A549 (cell line): ENCODE measurements around the gene MAP7D3. TPM values are rescaled to one million over a fixed set of nuclear protein-coding genes. Genes with fewer than 3 reads are reported as not detected.

Source experiments
- ATAC-seq, 2 experiments: fragments of 200-7000 bp in 1 of 2; fragments of >200 bp in 1 of 2; cut with Nextera tagmentation in 1 of 2; cut with Tn5 transposase in 1 of 2; 3 replicates each; pipeline versions ENCODE4 v1.8.0 to v1.9.1; 2018 to 2020; ENCODE audit warnings: mild to moderate bottlenecking in 1 of 2, moderate library complexity in 1 of 2
- CTCF ChIA-PET: fragments of 300-600 bp; sonication (Branson Sonifier 250); formaldehyde crosslinking; extraction: SDS; loops from one replicate; lab custom pipeline; 2021; ENCODE audit warnings: antibody characterized with exemption, inconsistent platforms; lab: Yijun Ruan, JAX
- POLR2A ChIA-PET: fragments of 350-600 bp; formaldehyde crosslinking; extraction: SDS; loops from one replicate; lab custom pipeline; 2021; ENCODE audit warnings: antibody characterized with exemption, inconsistent platforms; lab: Yijun Ruan, JAX
- DNase-seq, 2 experiments: peaks; one replicate each; pipeline versions ENCODE4 v3.0.0 to v3.0.0-alpha.2; 2011 to 2016; ENCODE audit warnings: low read depth in 1 of 2, low spot score in 1 of 2
- FAIRE-seq: peaks from 2 replicates; lab custom pipeline; 2011; peaks lifted over from hg19 to GRCh38; lab: Jason Lieb, UNC
- H3K27ac ChIP-seq, 2 experiments: fragments of >200 bp; sonication (Bioruptor Twin); formaldehyde crosslinking; 3 replicates each; pipeline ENCODE4 v1.5.1; 2016 to 2017
- H3K4me1 ChIP-seq: fragments of >200 bp; sonication (Bioruptor Twin); formaldehyde crosslinking; 3 replicates; pipeline ENCODE4 v1.6.1; 2016
- H3K4me2 ChIP-seq: fragments of >200 bp; sonication (Bioruptor Twin); formaldehyde crosslinking; 3 replicates; pipeline ENCODE4 v1.6.1; 2016
- H3K4me3 ChIP-seq: fragments of >200 bp; sonication (Bioruptor Twin); formaldehyde crosslinking; 3 replicates; pipeline ENCODE4 v1.5.1; 2016
- H3K9me3 ChIP-seq: fragments of >200 bp; sonication (Bioruptor Twin); formaldehyde crosslinking; 3 replicates; pipeline ENCODE4 v1.6.1; 2016
- BHLHE40 ChIP-seq: IDR thresholded peaks from 2 replicates; pipeline ENCODE4 v1.6.1; 2012; ENCODE audit warnings: low read depth, low read length, inconsistent platforms
- CBX2 ChIP-seq: fragments of 200-600 bp; sonication (generic); IDR thresholded peaks from 2 replicates; pipeline ENCODE4 v1.6.1; 2016; ENCODE audit warnings: low read depth, mild to moderate bottlenecking, borderline replicate concordance
- CHD2 ChIP-seq: fragments of 150-350 bp; IDR thresholded peaks from 2 replicates; pipeline ENCODE4 v1.6.1; 2014; ENCODE audit warnings: low read length; ENCODE audit not compliant: partially characterized antibody
- CHD4 ChIP-seq: fragments of 200-600 bp; sonication (generic); IDR thresholded peaks from 2 replicates; pipeline ENCODE4 v1.6.1; 2016; ENCODE audit warnings: antibody characterized with exemption, mild to moderate bottlenecking, borderline replicate concordance
- EP300 ChIP-seq, 2 experiments: fragments of >200 bp; sonication (Bioruptor Twin); formaldehyde crosslinking; IDR thresholded peaks; 2 replicates in 1 of 2; 3 replicates in 1 of 2; pipeline ENCODE4 v1.6.1; 2016 to 2017
- ESRRA ChIP-seq: fragments of 150-350 bp; IDR thresholded peaks from 2 replicates; pipeline ENCODE4 v1.6.1; 2014; ENCODE audit warnings: mild to moderate bottlenecking, low read length, borderline replicate concordance
- FOXS1 ChIP-seq: fragments of 250-450 bp; sonication (Bioruptor Pico); IDR thresholded peaks from 2 replicates; pipeline ENCODE4 v1.5.0; 2020; ENCODE audit warnings: mild to moderate bottlenecking, moderate library complexity
- GATA3 ChIP-seq: IDR thresholded peaks from 2 replicates; pipeline ENCODE4 v1.6.1; 2012; ENCODE audit warnings: borderline replicate concordance
- HDAC2 ChIP-seq: fragments of 200-600 bp; sonication (generic); IDR thresholded peaks from 2 replicates; pipeline ENCODE4 v1.6.1; 2016
- HOXA7 ChIP-seq: fragments of 250-450 bp; sonication (Bioruptor Pico); IDR thresholded peaks from 2 replicates; pipeline ENCODE4 v1.5.0; 2020; ENCODE audit warnings: mild to moderate bottlenecking, moderate library complexity
- HOXB13 ChIP-seq: fragments of 250-450 bp; sonication (Bioruptor Pico); IDR thresholded peaks from 2 replicates; pipeline ENCODE4 v1.5.0; 2020; ENCODE audit warnings: low read depth, mild to moderate bottlenecking, moderate library complexity
- JUN ChIP-seq, 2 experiments: fragments of >200 bp; sonication (Bioruptor Twin); formaldehyde crosslinking; IDR thresholded peaks; 2 replicates in 1 of 2; 3 replicates in 1 of 2; pipeline ENCODE4 v1.6.1; 2016 to 2017
- JUNB ChIP-seq: fragments of >200 bp; sonication (Bioruptor Twin); formaldehyde crosslinking; IDR thresholded peaks from 2 replicates; pipeline ENCODE4 v1.6.1; 2016
- KDM1A ChIP-seq: fragments of 200-600 bp; sonication (generic); IDR thresholded peaks from 2 replicates; pipeline ENCODE4 v1.6.1; 2016; ENCODE audit warnings: low read depth, mild to moderate bottlenecking
- KDM5A ChIP-seq: fragments of 200-600 bp; sonication (generic); IDR thresholded peaks from 2 replicates; pipeline ENCODE4 v1.6.1; 2016; ENCODE audit warnings: antibody characterized with exemption, mild to moderate bottlenecking
- MAZ ChIP-seq: fragments of 150-350 bp; IDR thresholded peaks from 2 replicates; pipeline ENCODE4 v1.6.1; 2014; ENCODE audit warnings: antibody characterized with exemption, low read depth, low read length, borderline replicate concordance
- NPAS2 ChIP-seq: fragments of 250-450 bp; sonication (Bioruptor Pico); IDR thresholded peaks from 2 replicates; pipeline ENCODE4 v1.8.0; 2022; ENCODE audit warnings: mild to moderate bottlenecking, moderate library complexity, borderline replicate concordance
- NR3C1 ChIP-seq: fragments of >200 bp; sonication (Bioruptor Twin); formaldehyde crosslinking; IDR thresholded peaks from 3 replicates; pipeline ENCODE4 v1.6.1; 2017
- PHF8 ChIP-seq: fragments of 200-600 bp; sonication (generic); IDR thresholded peaks from 2 replicates; pipeline ENCODE4 v1.6.1; 2016; ENCODE audit warnings: low read depth, mild to moderate bottlenecking, antibody characterized with exemption, moderate library complexity, borderline replicate concordance
- POLR2AphosphoS2 ChIP-seq: conservative IDR thresholded peaks from 2 replicates; pipeline ENCODE4 v1.6.1; 2012; ENCODE audit warnings: low read length, improper control_type of control experiment, inconsistent platforms
- RARB ChIP-seq: fragments of 250-450 bp; sonication (Bioruptor Pico); IDR thresholded peaks from 2 replicates; pipeline ENCODE4 v1.8.0; 2021; ENCODE audit warnings: mild to moderate bottlenecking, moderate library complexity
- RNF2 ChIP-seq: fragments of 200-600 bp; sonication (generic); IDR thresholded peaks from 2 replicates; pipeline ENCODE4 v1.6.1; 2016; ENCODE audit warnings: low read depth, mild to moderate bottlenecking, antibody characterized with exemption, moderate library complexity, borderline replicate concordance
- SREBF2 ChIP-seq: fragments of 450-650 bp; IDR thresholded peaks from 2 replicates; pipeline ENCODE4 v1.6.1; 2014; ENCODE audit warnings: mild to moderate bottlenecking, moderate library complexity
- ZC3H11A ChIP-seq: fragments of 450-650 bp; IDR thresholded peaks from 2 replicates; pipeline ENCODE4 v1.6.1; 2014; ENCODE audit warnings: antibody characterized with exemption, mild to moderate bottlenecking
- ZFP36 ChIP-seq: fragments of 450-650 bp; IDR thresholded peaks from 2 replicates; pipeline ENCODE4 v1.6.1; 2014; ENCODE audit warnings: borderline replicate concordance; ENCODE audit not compliant: partially characterized antibody
- ZNF302 ChIP-seq: fragments of 250-450 bp; sonication (Bioruptor Pico); IDR thresholded peaks from 2 replicates; pipeline ENCODE4 v1.9.0; 2021; ENCODE audit warnings: inconsistent platforms, mild to moderate bottlenecking, moderate library complexity
- WGBS: methylation state at CpG from one replicate; pipeline ENCODE4 v1.1.6; 2017; ENCODE audit errors: missing lambda C conversion rate; 5-methylcytosine and 5-hydroxymethylcytosine counted together
- polyA plus RNA-seq, 4 experiments: library from polyadenylated mRNA; depleted of rRNA in 3 of 4; stranded (reverse); fragments of >200 nt; fragmentation: RNase III in 1 of 4; extraction: RNeasy Plus Mini Kit Qiagen cat#74134 plus additional on column Dnase treatment in 1 of 4; gene quantifications; 2 replicates in 3 of 4; 3 replicates in 1 of 4; pipeline ENCODE4 v1.2.3, GENCODE V29; 2011 to 2017
- TF ChIP-seq, protein P1 (sequence below): fragments of 250-450 bp; sonication (Bioruptor Pico); IDR thresholded peaks from 2 replicates; pipeline ENCODE4 v1.5.0; 2021; ENCODE audit warnings: mild to moderate bottlenecking, moderate library complexity, borderline replicate concordance
- TF ChIP-seq, protein P2 (sequence below): fragments of >200 bp; sonication (Bioruptor Twin); formaldehyde crosslinking; IDR thresholded peaks from 2 replicates; pipeline ENCODE4 v1.6.1; 2016
- TF ChIP-seq, protein P3 (sequence below): fragments of 450-650 bp; IDR thresholded peaks from 2 replicates; pipeline ENCODE4 v1.6.1; 2014; ENCODE audit warnings: antibody characterized with exemption

The MAP7D3 gene
- polyA plus RNA-seq, 2 of the 4 experiments (the other 2 are of a cell fraction) = 9.9 to 13.1 TPM

DNA sequence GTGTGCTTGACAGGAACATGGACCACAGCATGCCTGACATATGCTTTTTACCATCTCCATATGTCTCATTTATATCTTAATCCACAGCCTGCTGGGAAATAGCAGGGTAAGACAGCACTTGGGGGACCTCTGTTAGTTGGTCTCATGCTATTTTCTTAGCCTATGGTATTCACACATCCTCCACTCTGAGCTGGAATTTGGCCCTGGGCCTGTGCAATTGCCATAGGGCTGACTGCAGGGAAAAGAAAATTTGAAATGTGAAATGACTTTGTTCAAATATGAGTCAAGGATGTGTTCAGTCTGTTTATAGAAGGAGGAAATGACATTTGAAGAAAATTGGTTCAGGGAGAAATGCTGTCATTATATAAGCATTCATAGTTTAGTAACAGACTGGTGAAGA lies 9.6 kb upstream of the MAP7D3 start:
- TF ChIP-seq ZFP36 = no peak
- no peak for TF ChIP-seq CHD2
- no peak for TF ChIP-seq GATA3
- no peak for TF ChIP-seq ZC3H11A
- no peak for TF ChIP-seq CBX2
- no peak for TF ChIP-seq NPAS2
- H3K4me2 ChIP-seq = peak overlapping the region; percentile 32; the same call in 1 of the 3 replicates
- H3K4me3 ChIP-seq = no peak overlapping the region
- POLR2A ChIA-PET = no interaction called here
- peaks cover 12% of the 10 kb centered on the region for H3K4me1 ChIP-seq
- CTCF ChIA-PET = interaction anchor here (0.5 to 1.2 kb wide), 2 partner anchors 8 to 231 kb away, joined by 3 to 4 read pairs; no protein-coding TSS in a partner anchor
- H3K9me3 ChIP-seq = no peaks in the 10 kb centered on the region
- DNase-seq = peak in 1 of 2 experiments; percentile 6
- no peak for FAIRE-seq
- no peak overlapping the region for H3K27ac ChIP-seq
- peak; percentile 39 to 55; a peak in 4 of 6 replicates for ATAC-seq

DNA sequence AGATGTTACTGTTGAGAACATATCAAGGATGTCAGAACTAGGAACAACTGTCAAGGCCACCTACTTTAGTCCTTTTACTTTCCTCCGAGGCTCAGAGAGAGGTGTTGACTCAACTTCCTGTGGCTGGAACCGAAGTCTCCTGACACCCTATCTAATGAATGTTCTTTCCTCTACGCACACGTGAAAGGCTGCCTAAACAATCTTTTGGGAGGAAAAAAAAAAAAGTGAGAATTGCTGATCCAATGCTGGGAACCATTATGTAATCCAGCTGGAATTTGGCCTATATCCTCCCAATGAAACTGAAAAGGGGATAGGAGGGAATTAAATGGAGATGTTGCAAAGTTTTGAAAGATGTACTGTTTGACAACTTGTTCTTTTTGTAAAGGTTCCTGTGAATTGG lies 8.3 kb upstream of the MAP7D3 start:
- DNase-seq (no peak), ATAC-seq (no peak), FAIRE-seq (no peak)
- Histone ChIP-seq H3K9me3 (no peaks in the 10 kb centered on the region), H3K27ac (no peak overlapping the region), H3K4me3 (no peak overlapping the region), H3K4me1 (peaks cover 12% of the 10 kb centered on the region), H3K4me2 (no peak overlapping the region)
- 65% methylated on average over 4 of the region's 4 CpGs for WGBS
- ChIA-PET POLR2A (no interaction called here), CTCF (interaction anchor here (0.6 to 1.5 kb wide), 3 partner anchors 9 to 520 kb away, joined by 4 to 6 read pairs (median 4); no protein-coding TSS in a partner anchor)
- TF ChIP-seq BHLHE40 (no peak), EP300 (IDR thresholded peaks at IDR 0.05) (no peak), CHD4 (no peak), SREBF2 (no peak), PHF8 (no peak), HOXB13 (CRISPR knock-in tag) (no peak), ZNF302 (no peak)
- TF ChIP-seq, protein P1, sequence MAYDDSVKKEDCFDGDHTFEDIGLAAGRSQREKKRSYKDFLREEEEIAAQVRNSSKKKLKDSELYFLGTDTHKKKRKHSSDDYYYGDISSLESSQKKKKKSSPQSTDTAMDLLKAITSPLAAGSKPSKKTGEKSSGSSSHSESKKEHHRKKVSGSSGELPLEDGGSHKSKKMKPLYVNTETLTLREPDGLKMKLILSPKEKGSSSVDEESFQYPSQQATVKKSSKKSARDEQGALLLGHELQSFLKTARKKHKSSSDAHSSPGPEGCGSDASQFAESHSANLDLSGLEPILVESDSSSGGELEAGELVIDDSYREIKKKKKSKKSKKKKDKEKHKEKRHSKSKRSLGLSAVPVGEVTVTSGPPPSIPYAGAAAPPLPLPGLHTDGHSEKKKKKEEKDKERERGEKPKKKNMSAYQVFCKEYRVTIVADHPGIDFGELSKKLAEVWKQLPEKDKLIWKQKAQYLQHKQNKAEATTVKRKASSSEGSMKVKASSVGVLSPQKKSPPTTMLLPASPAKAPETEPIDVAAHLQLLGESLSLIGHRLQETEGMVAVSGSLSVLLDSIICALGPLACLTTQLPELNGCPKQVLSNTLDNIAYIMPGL (CRISPR knock-in tag) = no peak

DNA sequence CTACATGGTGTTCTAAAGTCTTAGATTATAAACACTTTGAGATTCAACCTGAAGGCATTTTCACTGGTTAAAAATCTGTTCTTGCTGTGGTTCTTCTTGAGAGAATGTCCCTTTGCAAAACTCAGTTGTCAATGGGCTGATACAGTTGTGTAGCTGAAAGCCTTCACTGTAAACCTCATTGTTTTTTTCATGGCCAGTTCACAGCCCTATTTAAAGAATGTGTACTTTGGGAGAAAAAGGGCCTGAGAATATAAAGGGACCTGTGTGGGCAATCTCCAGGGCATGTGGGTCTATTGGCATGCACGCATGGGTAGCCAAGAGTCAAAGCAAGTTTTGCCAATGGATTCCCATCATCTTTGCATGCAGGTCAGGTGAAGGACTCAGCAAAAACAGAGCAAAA lies 7.8 kb upstream of the MAP7D3 start:
- DNase-seq (no peak), FAIRE-seq (no peak), ATAC-seq (no peak)
- POLR2A ChIA-PET = no interaction called here
- TF ChIP-seq KDM1A (no peak), HDAC2 (no peak), RNF2 (no peak)
- TF ChIP-seq, protein P2, sequence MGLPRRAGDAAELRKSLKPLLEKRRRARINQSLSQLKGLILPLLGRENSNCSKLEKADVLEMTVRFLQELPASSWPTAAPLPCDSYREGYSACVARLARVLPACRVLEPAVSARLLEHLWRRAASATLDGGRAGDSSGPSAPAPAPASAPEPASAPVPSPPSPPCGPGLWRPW = no peak
- H3K9me3 ChIP-seq = no peaks in the 10 kb centered on the region
- 100% methylated on average over 1 of the region's 1 CpG for WGBS
- H3K4me1 ChIP-seq = peaks cover 12% of the 10 kb centered on the region
- CTCF ChIA-PET = interaction anchor here (1.5 kb wide), 1 partner anchor 9 kb away, joined by 6 read pairs; no protein-coding TSS in a partner anchor
- no peak overlapping the region for H3K27ac ChIP-seq
- no peak overlapping the region for H3K4me3 ChIP-seq
- H3K4me2 ChIP-seq = no peak overlapping the region

DNA sequence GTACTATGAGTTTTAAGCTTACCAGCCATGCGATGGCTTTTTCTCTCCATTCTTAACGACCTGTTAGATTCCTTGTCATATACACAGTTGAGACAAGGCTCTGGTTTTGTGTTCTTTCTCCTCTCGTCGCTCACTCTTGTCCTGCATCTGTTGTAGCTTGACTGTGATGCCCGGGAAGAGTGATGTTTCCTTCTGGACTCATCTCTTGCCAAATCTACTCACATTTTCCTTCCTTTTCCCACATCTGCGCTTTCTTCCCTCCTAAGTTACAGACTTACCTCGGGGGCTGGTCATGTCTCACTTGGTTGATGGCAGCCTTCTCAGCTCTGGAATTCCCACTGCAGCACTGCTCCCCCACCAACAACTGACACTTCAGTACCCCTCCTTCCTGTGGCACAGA lies 4.8 kb upstream of the MAP7D3 start:
- Histone ChIP-seq H3K9me3 (no peaks in the 10 kb centered on the region), H3K4me2 (no peak overlapping the region), H3K4me3 (no peak overlapping the region), H3K4me1 (peaks cover 11% of the 10 kb centered on the region), H3K27ac (no peak overlapping the region)
- CTCF ChIA-PET = interaction anchor here (2.5 kb wide), 1 partner anchor 12 kb away, joined by 17 read pairs; no protein-coding TSS in a partner anchor
- 48% methylated on average over 7 of the region's 7 CpGs for WGBS
- FAIRE-seq (no peak), DNase-seq (no peak), ATAC-seq (no peak)
- POLR2A ChIA-PET = no interaction called here
- no peak for TF ChIP-seq HOXA7 (CRISPR knock-in tag)
- TF ChIP-seq, protein P1 (CRISPR knock-in tag) = no peak
- TF ChIP-seq FOXS1 (CRISPR knock-in tag) = no peak
- no peak for TF ChIP-seq JUN (IDR thresholded peaks at IDR 0.05)
- TF ChIP-seq, protein P3, sequence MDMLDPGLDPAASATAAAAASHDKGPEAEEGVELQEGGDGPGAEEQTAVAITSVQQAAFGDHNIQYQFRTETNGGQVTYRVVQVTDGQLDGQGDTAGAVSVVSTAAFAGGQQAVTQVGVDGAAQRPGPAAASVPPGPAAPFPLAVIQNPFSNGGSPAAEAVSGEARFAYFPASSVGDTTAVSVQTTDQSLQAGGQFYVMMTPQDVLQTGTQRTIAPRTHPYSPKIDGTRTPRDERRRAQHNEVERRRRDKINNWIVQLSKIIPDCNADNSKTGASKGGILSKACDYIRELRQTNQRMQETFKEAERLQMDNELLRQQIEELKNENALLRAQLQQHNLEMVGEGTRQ = no peak
- TF ChIP-seq KDM5A = no peak
- no peak for TF ChIP-seq RARB (CRISPR knock-in tag)
- no peak for TF ChIP-seq NPAS2
- no peak for TF ChIP-seq NR3C1
- TF ChIP-seq ESRRA = no peak
- no peak for TF ChIP-seq PHF8
- no peak for TF ChIP-seq JUNB
- no peak for TF ChIP-seq POLR2AphosphoS2
- no peak for TF ChIP-seq MAZ
